WERI-Rb-1 (cell line): Measurements from ENCODE around the gene LARGE1.

Experiments
- DNase-seq: peaks from one replicate; pipeline ENCODE4 v3.0.0-alpha.2; 2020
- H3K27ac ChIP-seq: fragments of 250-450 bp; sonication (Bioruptor Pico); 2 replicates; pipeline ENCODE4 v1.5.1; 2020; ENCODE audit warnings: mild to moderate bottlenecking, moderate library complexity
- H3K27me3 ChIP-seq: fragments of 250-450 bp; sonication (Bioruptor Pico); 2 replicates; pipeline ENCODE4 v1.5.1; 2021; ENCODE audit warnings: mild to moderate bottlenecking, low read depth, moderate library complexity; ENCODE audit not compliant: insufficient read depth, severe bottlenecking
- H3K36me3 ChIP-seq: fragments of 250-450 bp; sonication (Bioruptor Pico); 2 replicates; pipeline ENCODE4 v1.5.1; 2020; ENCODE audit warnings: mild to moderate bottlenecking, moderate library complexity
- H3K4me3 ChIP-seq: 2 replicates; pipeline ENCODE4 v1.5.1; 2011; ENCODE audit warnings: low read depth, mild to moderate bottlenecking, control low read depth, low read length
- H3K9me3 ChIP-seq: fragments of 250-450 bp; sonication (Bioruptor Pico); 2 replicates; pipeline ENCODE4 v1.5.1; 2021; ENCODE audit warnings: mild to moderate bottlenecking, moderate library complexity; ENCODE audit not compliant: severe bottlenecking
- CTCF ChIP-seq: IDR thresholded peaks from 2 replicates; pipeline ENCODE4 v1.5.1; 2011; ENCODE audit warnings: low read depth, mild to moderate bottlenecking, control low read depth, inconsistent platforms, low read length

LARGE1 gene

GRCh38 chr22:33893512-33893911 is 26.8 kb downstream of the LARGE1 start:
- DNase-seq: no peak
- no peak for TF ChIP-seq CTCF
- H3K27me3 ChIP-seq: no peaks in the 10 kb centered on the region
- H3K27ac ChIP-seq: no peak overlapping the region
- no peaks in the 10 kb centered on the region for H3K36me3 ChIP-seq
- peaks cover 9% of the 10 kb centered on the region for H3K9me3 ChIP-seq
- no peak overlapping the region for H3K4me3 ChIP-seq

- DNase-seq: no peak
- Histone ChIP-seq H3K36me3 (no peaks in the 10 kb centered on the region), H3K27me3 (no peaks in the 10 kb centered on the region), H3K9me3 (peaks cover 9% of the 10 kb centered on the region), H3K27ac (no peak overlapping the region), H3K4me3 (no peak overlapping the region)
- no peak for TF ChIP-seq CTCF
Observed at GRCh38 chr22:33891992-33892391, 28.3 kb downstream of the LARGE1 start.

GRCh38 chr22:33891455-33891854 is 28.8 kb downstream of the LARGE1 start:
- no peak for DNase-seq
- no peak for TF ChIP-seq CTCF
- Histone ChIP-seq H3K9me3 (peaks cover 9% of the 10 kb centered on the region), H3K36me3 (no peaks in the 10 kb centered on the region), H3K27ac (no peak overlapping the region), H3K27me3 (no peaks in the 10 kb centered on the region), H3K4me3 (no peak overlapping the region)

- no peak overlapping the region for H3K4me3 ChIP-seq
- no peaks in the 10 kb centered on the region for H3K27me3 ChIP-seq
- H3K36me3 ChIP-seq: no peaks in the 10 kb centered on the region
- H3K9me3 ChIP-seq: no peaks in the 10 kb centered on the region
- H3K27ac ChIP-seq: no peak overlapping the region
- DNase-seq: no peak
- no peak for TF ChIP-seq CTCF
Observed at GRCh38 chr22:33889748-33890147, 30.5 kb downstream of the LARGE1 start.

GRCh38 chr22:33888821-33889220 is 31.5 kb downstream of the LARGE1 start:
- Histone ChIP-seq H3K9me3 (no peaks in the 10 kb centered on the region), H3K36me3 (no peaks in the 10 kb centered on the region), H3K27ac (no peak overlapping the region), H3K4me3 (no peak overlapping the region), H3K27me3 (no peaks in the 10 kb centered on the region)
- TF ChIP-seq CTCF: no peak
- no peak for DNase-seq

- no peak for TF ChIP-seq CTCF
- H3K36me3 ChIP-seq: no peaks in the 10 kb centered on the region
- no peaks in the 10 kb centered on the region for H3K27me3 ChIP-seq
- no peak overlapping the region for H3K4me3 ChIP-seq
- no peak overlapping the region for H3K27ac ChIP-seq
- H3K9me3 ChIP-seq: no peaks in the 10 kb centered on the region
- DNase-seq: no peak
Observed at GRCh38 chr22:33887173-33887572, 33.1 kb downstream of the LARGE1 start.
